GM19023 (cell line): ENCODE results near the gene ITSN2.

Experiments used
- ATAC-seq: cut with Tn5 transposase; IDR thresholded peaks from one replicate; pipeline ENCODE4 v1.9.1; 2021; ENCODE audit warnings: mild to moderate bottlenecking, moderate library complexity; ENCODE audit not compliant: unreplicated experiment

ITSN2 gene

DNA sequence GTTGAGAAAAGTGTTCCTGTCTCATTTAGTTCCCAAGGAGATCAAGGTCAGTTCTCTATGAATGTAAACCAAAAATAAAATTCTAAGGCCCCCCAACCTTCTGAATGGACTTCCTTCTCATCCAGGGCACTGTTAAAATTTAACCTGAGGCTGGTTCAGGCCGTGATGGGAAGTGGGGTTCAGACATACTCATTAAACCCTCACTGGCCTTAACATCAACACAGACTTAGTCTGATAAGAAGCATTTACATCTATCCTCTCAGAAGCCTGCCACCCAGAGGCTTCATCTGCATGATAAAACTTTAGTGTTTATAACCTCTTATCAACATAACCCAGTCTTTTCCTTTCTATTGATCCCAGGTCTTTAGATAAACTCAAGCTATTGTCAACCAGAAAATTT lies 22.4 kb downstream of the ITSN2 start:
- ATAC-seq = no peak

DNA sequence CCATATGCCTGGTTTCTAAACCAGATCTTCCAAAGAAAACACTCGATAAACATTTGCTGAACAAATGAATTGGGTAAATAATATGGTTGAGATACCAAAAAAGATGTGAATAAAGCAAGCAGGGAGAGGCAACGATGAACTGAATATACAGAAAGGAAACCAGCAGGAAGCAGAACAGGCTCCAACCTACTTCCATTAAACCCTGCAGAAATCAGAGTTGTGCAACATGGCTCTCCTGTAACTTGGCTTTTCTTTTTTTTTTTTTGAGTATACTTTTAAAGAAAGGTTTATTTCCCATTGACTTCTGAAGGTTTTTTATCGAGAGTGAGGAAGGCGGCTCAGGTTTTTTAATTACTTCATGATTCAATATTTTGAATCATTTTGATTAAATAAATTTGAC lies 23.5 kb downstream of the ITSN2 start:
- no peak for ATAC-seq

DNA sequence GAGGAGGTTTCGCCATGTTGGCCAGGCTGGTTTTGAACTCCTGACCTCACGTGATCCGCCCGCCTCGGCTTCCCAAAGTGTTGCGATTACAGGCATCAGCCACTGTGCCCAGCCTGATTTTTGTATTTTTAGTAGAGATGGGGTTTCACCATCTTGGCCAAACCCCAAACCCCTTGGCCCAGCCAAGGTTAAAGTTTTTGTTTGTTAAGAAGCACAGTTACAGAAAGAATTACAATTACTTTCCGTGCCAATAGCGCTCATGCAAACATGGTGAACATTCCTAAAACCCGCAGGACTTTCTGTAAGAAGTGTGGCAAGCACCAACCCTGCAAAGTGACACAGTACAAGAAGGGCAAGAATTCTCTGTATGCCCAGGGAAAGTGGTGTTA lies 26.1 kb downstream of the ITSN2 start:
- ATAC-seq = no peak

DNA sequence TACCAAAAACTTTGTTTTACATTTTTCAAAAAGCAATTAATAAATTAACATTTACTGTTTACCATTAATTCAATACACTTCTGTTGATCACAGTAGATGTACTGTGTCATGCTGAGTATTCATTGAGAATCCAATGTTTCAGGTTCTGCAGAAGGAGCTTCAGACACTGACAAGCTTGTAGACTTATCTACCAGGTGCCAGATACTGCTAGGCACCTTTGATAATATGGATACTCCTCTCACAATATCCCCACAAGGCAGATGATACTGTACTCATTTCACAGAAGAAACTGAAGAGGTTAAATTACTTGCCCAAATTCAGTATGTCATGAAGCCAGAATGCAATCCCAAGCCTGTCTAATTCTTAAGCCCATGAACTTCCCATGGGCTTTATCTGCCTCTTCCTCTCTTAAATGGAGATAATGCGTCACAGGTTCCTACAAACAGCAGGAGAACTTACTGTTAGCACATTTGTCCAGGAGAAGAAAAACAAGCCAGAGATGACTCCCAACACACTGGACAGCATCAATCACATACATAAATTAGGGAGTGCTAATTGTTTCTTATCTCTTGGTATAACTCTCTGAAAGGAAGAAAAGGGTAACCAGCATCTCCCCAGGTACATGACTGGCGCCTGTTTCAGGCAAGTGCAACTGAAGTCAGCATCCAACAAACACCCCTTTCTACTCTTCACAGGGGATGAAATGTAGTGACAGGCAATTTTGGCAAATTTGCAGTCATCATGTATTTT lies 27.4 kb downstream of the ITSN2 start:
- ATAC-seq = no peak

DNA sequence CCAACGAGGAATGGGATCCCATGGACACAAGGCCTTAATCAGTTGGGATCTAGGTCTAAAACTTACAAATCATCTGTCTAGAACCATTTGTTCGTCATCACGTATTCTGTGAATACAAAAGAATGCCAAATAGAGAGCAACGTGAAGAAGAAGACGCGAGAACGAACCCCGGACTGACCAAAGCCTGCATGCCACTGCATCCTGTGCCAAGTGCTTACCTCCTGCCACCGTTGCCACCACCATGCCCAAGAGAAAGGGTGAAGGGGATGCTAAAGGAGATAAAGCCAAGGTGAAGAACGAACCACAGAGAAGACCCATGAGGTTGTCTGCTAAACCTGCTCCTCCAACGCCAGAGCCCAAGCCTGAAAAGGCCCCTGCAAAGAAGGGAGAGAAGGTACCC lies 30.2 kb downstream of the ITSN2 start:
- no peak for ATAC-seq

DNA sequence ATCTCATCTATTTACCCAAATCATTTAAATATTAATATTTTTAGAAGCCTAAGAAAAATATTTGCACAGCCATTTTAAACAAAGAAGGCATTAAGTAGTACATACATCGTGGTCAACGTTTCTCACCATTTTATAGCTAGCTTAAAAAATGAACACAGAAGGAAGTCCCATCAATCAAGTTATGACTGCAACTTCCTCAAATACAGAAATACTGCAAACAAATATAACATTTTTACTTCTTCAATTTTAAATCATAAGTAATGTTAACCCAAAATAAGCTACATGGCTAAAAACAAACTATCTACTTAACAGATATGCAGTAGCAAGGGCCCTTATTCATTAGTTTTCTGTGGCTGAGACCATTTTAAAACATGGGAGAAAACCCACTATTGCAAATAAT lies 30.6 kb downstream of the ITSN2 start:
- no peak for ATAC-seq

DNA sequence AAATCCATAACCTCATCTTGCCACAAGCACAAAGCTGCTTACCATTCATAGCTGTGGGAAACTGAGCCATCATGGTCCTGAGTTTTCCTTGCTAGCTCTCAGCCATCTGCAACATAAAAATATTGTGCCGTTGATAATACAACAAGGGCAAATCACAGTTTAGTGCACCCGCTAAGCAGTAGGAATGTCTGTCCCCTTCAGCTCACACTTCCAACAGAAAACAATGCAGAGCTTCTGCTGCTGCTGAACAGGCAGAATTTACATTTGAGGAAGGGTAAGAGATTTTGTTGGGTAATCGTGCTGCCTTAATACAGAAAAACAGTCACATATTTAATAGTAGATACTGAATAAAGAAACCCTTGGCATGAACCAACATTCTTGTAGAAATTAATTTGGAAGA lies 32.3 kb downstream of the ITSN2 start:
- ATAC-seq = no peak

DNA sequence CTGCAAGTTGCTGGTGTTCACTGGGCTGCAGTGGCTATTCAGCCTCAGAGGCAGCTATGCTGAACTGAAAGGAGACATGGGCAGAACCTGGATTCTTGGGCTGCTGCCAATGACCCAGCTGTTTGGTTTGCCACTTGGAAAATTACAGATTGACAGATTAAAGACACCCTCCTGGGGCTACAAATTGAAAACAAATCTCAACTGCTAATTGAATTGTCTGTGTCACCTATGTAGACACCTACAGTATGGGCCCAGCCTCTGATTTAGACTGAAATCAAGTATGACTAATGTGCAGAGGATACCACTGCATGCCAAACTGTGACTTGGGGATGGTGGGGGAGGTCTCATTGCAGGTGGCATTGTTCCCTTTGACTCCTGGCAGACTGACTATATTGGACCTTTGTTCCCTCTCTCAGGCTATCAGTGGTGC lies 42.8 kb downstream of the ITSN2 start:
- no peak for ATAC-seq

DNA sequence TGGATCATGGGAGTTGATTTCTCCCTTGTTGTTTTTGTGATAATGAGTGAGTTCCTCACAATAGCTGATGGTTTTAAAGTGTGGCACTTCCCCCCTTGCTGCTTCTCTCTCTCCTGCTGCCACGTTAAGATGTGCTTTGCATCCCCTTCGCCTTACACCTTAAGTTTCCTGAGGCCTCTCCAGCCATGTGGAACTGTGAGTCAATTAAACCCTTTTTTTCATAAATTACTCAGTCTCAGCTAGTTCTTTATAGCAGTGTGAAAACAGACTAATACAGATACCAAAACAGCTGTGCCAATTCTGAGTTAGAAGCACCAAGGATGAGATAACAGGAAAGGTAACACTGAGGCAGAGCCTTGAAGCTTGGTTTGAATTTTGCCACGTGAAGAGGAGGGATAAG lies 44.7 kb downstream of the ITSN2 start:
- ATAC-seq = peak; percentile 77

DNA sequence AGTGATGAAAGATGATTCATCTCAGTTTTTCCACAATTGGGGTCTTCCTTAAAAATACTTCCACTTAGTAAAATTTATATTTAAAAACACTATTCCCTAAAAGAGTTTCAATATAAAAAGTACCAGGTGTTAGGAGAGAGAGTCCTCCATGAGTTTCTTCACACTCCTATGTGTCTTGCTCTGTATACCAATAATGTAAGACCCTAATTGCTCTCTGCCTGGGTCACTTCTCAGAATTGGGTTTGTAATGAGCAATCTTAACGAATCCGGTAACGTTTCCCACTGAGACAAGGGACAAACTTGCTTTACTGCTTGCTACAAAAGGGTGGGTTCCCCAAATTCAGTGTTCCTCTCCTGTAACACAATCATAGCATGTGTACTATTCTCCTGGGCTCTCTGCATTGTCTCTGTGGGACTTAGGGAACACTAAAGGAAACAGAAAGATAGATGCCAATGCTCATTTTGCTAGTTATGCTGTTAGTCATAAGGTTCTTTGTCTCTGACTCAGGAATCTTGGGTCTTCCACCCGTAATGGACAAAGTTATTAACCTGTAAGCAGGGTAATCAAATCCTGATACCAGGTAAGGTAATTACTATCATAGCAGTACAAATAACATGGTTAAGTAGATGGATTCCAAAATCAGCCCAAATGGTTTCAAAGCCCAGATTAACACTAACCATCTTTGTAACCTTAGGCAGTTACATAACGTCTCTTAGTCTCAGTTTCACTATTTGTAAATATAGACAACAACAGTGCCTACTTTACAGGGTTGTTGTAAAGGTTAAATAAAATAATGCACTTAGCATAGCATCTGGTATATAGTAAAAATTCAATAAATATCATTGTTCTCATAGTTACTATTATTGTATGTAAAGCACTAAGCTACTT lies 46.3 kb downstream of the ITSN2 start:
- no peak for ATAC-seq

DNA sequence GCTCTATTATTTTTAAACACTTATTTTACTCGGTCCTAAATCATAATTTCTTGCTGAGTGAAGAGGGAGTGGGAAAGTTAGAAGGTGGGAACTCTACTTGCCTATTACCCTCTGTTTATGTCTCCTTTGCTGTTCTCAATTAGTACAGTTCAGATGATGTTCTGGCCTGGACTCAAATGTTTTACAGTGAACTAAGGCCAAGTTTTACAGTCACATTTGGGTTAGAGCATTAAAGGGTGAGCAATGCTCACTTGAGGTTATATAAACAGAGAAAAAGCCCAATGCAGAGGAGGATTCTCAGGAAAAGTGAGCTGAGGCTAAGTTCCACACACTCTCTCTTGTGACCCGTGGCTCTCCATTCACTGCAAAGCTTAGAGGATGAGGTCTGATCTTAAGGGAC lies 52.4 kb downstream of the ITSN2 start:
- no peak for ATAC-seq

DNA sequence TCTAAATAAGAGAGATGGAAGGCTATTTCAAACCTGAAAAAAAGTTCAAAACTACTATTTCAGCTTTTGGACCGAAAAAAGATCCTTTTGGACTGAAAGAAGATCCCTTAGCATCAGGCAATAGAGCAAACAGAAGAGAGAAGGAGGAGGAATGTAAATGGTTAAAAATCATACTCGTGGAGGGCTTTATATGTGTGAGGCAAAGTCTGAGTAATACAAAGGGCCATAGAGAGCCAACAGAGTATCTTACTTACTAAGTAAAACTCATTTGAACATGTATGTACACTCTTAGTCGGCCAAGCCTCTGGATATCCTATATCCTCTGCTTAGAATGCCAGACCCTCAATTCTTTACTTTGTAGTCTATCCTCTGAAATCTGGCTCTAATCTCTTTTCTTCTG lies 55.7 kb downstream of the ITSN2 start:
- no peak for ATAC-seq

DNA sequence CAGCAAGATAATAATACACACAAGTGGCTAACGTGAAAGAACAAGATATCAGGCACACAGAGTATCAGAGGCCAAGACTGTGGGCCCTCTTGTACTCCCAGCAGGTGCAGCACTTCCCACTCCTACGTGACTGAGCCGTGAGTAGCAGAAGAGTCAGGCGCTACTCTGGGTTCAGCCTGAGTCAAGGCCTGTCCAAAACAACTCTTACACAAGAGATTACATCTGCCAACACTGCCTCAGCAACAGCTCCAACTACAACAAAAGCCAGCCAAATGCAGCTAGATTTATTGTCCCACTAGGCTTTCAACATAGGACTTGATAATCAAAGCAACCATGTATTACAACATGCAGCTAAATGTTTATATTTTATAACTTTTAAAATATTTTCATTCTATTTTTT lies 56.2 kb downstream of the ITSN2 start:
- no peak for ATAC-seq

DNA sequence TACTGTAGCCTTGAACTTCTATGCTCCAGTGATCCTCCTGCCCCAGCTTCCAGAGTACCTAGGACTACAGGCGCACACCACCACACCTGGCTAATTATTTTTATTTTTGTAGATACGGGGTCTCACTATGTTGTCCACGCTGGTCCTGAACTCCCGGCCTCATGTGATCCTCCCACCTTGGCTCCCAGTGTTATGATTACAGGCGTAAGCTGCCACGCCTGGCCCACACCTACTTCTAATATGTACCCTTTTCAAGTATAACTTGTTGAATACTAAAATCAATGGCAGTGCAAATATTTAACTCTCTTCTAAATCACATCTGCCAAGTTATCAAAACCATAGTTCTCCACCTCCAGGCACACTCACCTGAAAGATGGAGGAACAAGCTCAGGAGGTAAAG lies 58.7 kb downstream of the ITSN2 start:
- no peak for ATAC-seq

DNA sequence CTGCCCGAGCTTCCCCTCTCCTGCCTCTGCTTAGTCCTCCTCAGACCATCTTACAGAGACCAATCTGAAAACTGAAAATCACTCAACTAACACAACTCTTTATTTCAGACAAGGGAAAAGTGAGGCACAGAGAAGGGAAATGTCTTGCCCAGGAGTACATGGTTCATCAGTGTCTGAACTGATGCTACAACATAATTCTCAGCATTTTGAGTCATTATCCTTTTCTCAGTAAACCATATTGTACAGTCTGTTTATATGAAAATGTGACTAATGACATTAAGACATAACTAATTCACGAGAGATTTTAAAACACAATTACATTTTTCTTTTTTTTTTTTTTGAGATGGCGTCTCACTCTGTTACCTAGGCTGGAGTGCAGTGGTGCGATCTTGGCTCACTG lies 62.7 kb downstream of the ITSN2 start:
- no peak for ATAC-seq

DNA sequence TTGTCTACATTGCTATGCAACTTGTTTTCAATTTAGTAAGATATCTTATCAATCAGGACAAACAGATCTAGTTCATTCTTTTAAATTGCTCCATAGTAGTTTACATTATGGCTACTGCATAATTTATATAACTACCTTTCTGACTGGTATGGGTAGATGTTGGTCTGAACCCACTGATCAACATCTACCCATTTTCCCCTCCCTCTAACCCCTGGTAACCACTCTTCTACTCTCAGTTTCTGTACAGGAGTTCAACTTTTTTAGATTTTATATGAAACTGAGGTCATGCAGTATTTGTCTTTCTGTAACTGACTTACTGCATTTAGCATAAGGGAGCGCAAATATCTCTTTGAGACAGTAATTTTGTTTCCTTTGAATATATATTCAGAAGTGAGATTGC lies 73.2 kb downstream of the ITSN2 start:
- no peak for ATAC-seq

DNA sequence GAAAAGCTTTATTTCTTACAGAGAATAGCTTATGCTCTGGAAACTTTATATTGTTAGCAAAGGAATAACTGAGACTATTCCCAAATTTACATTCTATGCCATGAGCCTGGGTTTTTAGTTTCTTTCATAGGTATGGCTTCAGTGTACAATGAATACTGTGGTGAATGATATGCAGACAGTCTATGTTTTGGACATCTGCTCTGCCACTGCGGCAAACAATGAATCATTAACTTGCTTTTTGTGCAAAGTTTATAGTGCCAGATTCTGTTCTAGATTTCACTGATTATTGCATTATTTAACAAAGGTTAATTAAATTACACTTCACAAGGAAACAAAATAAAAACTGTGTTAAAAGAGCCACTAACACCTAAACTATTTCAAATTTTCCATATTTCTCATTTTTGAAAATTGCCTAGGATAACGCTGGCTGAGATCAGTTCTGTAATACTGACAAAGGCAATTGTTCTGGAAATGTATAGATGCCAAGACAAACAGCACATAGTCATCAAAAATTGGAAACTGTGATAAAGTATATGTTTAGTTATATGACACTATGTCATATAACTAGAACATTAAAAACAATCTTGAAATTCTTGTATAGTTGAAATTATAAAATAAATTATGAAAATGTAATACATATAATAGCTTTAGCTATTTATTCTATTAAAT lies 74.7 kb downstream of the ITSN2 start:
- no peak for ATAC-seq

DNA sequence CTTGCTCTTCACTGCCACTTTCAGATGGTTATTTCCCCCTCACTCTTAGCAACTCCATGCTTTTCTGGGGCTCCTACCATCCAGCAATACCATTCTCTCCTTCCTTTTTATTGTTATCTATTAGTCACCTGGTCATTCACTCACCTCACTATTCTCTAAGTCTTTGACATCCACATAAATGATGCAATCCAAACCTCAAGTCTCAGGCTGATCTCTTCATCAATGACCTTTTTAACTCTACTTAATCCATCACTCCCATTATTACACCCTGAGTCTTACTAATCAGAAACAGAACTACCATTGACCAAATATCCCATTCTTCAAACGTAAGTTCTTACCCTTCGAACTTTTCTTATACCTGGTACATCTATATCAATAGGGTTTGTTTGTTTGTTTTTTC lies 79.7 kb downstream of the ITSN2 start:
- ATAC-seq = no peak

DNA sequence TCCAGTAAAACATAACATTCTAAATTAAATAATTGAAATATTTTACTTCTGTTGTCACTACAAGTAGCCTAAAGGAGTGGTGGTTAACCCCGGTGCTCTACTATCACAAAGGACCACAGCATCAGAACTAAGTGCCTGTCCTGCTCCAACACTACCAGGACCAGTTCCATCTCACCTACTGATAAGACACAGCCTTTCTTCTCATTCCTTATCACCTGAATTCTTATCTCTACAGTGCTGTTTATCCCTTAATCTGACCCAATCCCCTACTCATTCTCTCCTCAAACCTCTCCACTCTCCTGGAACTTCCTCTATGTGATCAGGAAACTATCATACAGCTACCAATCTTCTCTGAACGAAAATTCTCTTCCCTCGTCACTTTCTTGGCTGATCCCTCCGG lies 80.2 kb downstream of the ITSN2 start:
- ATAC-seq = no peak

DNA sequence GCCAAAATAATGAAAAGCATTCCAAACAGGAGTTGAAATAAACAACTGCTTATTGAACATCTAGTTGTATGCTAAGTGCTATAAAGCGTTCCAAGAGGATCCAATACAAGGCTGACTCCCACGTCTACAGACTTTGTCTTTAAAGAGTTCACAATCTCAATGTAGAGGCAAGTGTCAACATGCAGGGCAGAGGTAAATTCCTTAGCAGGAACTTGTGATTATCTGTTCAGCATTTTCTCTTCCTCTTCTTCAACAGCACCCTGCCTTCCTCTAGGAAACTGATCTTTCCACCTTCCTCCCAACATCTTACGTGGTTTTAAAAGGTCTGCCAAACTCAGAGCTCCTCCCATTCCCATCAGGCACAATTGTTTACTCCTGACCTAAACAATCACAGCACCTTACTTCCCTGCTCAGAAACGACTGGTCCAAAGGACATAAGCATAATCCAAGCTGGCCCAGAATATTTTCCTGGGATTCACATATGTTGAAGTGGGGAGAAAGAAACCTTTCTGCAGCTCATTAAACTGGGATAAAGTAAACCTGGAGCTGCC lies 83.9 kb downstream of the ITSN2 start:
- no peak for ATAC-seq

DNA sequence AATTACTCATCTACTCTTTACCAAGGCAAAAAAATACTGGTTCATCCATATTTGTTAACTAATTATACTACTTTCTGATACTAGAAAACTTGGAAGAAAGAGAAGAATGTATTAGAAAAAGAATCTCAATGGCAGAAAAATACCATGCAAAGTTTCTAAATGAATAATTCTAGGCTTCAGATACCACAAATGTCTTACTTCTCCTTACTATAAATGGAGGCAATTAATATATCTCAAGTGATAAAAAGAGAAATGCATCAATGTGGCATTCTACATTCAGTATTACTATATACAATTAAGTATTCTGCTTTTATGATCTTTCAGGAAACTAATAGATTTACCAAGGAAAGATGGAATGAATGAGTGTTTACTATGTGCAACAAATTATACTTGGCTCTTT lies 85.5 kb downstream of the ITSN2 start:
- no peak for ATAC-seq

DNA sequence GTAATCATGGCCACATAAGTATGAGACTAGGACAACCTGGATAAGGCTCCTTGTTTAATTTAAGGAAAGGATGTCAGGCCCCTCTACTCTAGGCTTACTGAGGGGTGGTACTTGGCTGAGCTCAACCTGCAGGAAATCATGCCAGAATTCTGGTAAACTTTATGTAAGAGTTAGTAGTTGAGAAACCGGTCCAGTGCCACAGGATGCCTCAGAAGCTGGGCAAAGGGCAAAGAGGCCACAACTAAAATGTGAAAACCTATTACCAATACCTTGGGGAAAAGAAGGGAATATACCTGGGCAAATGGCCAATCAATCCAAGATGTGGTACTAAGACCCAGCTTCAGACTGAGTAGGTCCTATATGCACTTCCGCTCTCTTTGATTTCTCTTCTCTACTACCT lies 86.7 kb downstream of the ITSN2 start:
- ATAC-seq = no peak
